ENCODE measurements around the gene STIM1. TPM values are rescaled to one million over a fixed set of nuclear protein-coding genes. Genes with fewer than 3 reads are reported as not detected.

The STIM1 gene
- total RNA-seq, 4 donors from 2014 or later: 42.2 to 71.0 (median 51.1) TPM

DNA sequence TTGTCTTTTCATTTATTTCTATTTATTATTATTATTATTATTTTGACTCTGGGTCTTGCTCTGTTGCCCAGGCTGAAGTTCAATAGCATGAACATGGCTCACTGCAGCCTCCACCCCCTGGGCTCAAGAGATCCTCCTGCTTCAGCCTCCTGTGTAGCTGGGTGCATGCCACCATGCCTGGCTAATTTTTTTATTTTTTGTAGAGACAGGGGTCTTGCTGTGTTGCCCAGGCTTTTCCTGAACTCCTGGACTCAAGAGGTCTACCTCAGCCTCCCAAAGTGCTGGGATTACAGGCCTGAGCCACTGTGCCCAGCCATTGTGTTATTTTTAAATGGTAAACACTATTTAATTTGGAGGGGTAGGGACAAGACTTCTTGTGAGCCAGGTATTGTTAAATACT is 215.9 kb downstream of the STIM1 start:
- DNase-seq (ENCODE audit: low spot score) (no peak), ATAC-seq (ENCODE audit: low FRiP score) (no peak)
- TF ChIP-seq CTCF (IDR thresholded peaks at IDR 0.05): no peak

GRCh38 chr11:4071914-4072313 is 216.4 kb downstream of the STIM1 start:
- no peak for TF ChIP-seq CTCF (IDR thresholded peaks at IDR 0.05)
- ATAC-seq (ENCODE audit: low FRiP score): no peak
- no peak for DNase-seq (ENCODE audit: low spot score)

DNA sequence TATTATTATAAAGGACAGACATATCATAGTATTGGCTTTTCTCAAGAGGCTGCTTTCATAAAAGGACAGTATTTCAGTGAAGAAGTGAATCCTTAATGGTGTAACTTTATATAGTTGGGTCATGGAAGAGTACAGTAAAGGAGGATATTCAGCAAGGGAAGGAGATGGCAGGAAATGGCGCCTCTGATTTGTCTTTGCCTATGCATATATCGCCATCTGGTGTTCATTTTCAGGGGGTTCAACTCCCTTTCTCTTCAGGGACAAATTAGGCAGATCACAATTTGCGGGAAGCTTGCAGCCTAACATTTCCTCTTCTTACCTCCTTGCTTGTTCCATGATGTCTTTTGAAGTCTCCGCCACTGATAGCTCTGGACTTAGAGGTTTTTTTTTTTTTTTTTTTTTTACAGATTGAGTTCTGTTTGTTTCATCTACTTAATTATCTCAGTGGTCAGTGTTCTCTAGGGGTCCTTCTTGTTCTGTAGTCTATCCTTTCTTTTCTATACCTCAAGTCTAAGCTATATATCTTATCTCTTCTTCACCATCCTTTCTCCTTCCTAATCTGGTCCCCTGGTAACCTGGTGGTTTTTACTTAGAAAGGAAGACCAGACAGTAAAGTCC is 217.3 kb downstream of the STIM1 start:
- ATAC-seq (ENCODE audit: low FRiP score) (peak; percentile 81), DNase-seq (ENCODE audit: low spot score) (no peak)
- TF ChIP-seq CTCF (IDR thresholded peaks at IDR 0.05): peak in 1 of 3 donors; percentile 76

GRCh38 chr11:4074266-4074665 is 218.8 kb downstream of the STIM1 start:
- peak; percentile 52 for ATAC-seq (ENCODE audit: low FRiP score)
- DNase-seq (ENCODE audit: low spot score): no peak
- no peak for TF ChIP-seq CTCF (IDR thresholded peaks at IDR 0.05)

DNA sequence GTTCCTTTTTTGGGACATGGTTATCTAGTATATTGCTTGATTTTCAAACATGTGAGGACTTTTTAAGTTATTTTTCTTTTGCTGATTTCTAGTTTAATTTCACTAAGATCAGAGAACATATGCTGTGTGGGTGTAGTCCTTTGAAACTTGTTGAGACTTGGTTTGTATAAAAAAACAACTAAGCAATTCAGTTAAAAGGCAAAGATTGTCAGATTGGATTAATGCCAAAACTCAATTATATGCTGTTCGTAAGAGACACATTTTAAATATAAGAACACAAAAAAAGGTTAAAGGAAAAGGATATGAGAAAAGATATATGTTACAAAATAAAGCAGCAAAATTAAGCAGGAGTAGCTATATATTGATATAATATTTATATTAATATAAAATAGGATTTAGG is 221.3 kb downstream of the STIM1 start:
- ATAC-seq (ENCODE audit: low FRiP score): no peak

GRCh38 chr11:4083198-4083597 is 227.7 kb downstream of the STIM1 start:
- no peak for TF ChIP-seq CTCF (IDR thresholded peaks at IDR 0.05)
- no peak for DNase-seq (ENCODE audit: low spot score)

More for the DNA sequence above, 221.3 kb downstream of the STIM1 start:
- no peak for DNase-seq (ENCODE audit: low spot score)
- TF ChIP-seq CTCF (IDR thresholded peaks at IDR 0.05): no peak

DNA sequence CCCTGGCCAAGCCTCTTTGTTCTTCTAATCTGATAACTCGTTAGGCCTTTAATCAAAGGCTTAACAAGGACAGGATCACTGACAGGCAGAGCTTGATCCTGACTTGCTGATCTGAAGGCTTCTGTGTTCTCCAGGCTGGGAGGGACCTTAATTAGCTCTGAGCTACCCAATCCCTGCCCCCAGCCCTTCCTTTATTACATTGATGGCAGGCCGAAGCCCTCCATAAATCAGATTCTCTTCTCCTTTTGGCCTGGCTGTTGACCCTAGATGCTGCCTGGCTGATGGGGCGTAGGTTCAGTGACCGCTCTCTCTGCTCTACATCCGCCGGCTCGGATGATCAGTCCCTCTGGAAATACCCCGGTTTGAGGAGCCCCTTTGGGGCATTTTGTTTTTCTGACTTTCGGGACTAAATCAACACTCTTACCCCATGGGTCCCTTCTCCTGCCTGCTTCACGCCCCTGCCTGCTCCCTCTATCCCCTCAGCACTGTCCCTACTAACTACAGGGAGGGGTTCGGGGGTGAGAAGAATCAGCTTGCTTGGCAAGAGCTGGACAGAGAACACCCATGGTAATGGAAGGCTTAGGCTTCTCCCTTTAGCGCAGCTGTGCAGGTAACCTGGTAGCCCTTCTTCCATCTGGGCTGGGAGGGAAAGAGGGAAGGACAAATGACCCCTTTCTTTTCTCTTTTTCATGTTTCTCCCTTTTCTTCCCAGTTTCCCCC is 229.1 kb downstream of the STIM1 start:
- ATAC-seq (ENCODE audit: low FRiP score): no peak

More at GRCh38 chr11:4083198-4083597, 227.7 kb downstream of the STIM1 start:
- no peak for ATAC-seq (ENCODE audit: low FRiP score)

More for the DNA sequence above, 229.1 kb downstream of the STIM1 start:
- DNase-seq (ENCODE audit: low spot score): no peak
- TF ChIP-seq CTCF (IDR thresholded peaks at IDR 0.05): no peak

Measured in omental fat pad (tissue), 4 donors.